ENCODE data around the gene SNORC. TPM values are rescaled to one million over a fixed set of nuclear protein-coding genes. Genes with fewer than 3 reads are reported as not detected.

The SNORC gene
- total and polyA plus RNA-seq, 12 donors: 0.70 to 1.7 (median 0.94) TPM

GRCh38 chr2:232884549-232885263 is 14.6 kb downstream of the SNORC start:
- no peak for TF ChIP-seq CTCF (IDR thresholded peaks at IDR 0.05)
- intact Hi-C loops (cut with DNase I): no loop called here
- 79 to 87% methylated on average over 27 of the region's 27 CpGs for WGBS, 2 donors
- no peak overlapping the region for H3K27ac ChIP-seq
- DNase-seq (no peak), ATAC-seq (no peak)
- H3K4me3 ChIP-seq: no peak overlapping the region
- no peaks in the 10 kb centered on the region for H3K9me3 ChIP-seq
- no peaks in the 10 kb centered on the region for H3K4me1 ChIP-seq
- H3K27me3 ChIP-seq: peaks cover 0 to 32% (median 11%) of the 10 kb centered on the region in 7 donors
- no peaks in the 10 kb centered on the region for H3K36me3 ChIP-seq

GRCh38 chr2:232885264-232885961 is 15.3 kb downstream of the SNORC start:
- no peaks in the 10 kb centered on the region for H3K9me3 ChIP-seq
- no peak for ATAC-seq
- 82 to 86% methylated on average over 25 of the region's 25 CpGs for WGBS, 2 donors
- peaks cover 0 to 33% (median 11%) of the 10 kb centered on the region in 7 donors for H3K27me3 ChIP-seq
- intact Hi-C loops (cut with DNase I): no loop called here
- H3K4me1 ChIP-seq: no peaks in the 10 kb centered on the region
- TF ChIP-seq CTCF (IDR thresholded peaks at IDR 0.05): no peak
- H3K36me3 ChIP-seq: no peaks in the 10 kb centered on the region
- no peak overlapping the region for H3K27ac ChIP-seq
- H3K4me3 ChIP-seq: no peak overlapping the region
- DNase-seq: peak in 1 of 2 donors; percentile 3

GRCh38 chr2:232886176-232886575 is 16.1 kb downstream of the SNORC start:
- TF ChIP-seq CTCF (IDR thresholded peaks at IDR 0.05): no peak
- 92% methylated on average over 11 of the region's 11 CpGs for WGBS, 2 donors
- Histone ChIP-seq H3K4me1 (peaks cover 0 to 7% (median 4%) of the 10 kb centered on the region in 9 donors), H3K4me3 (no peak overlapping the region), H3K27me3 (peaks cover 0 to 41% (median 12%) of the 10 kb centered on the region in 7 donors), H3K9me3 (no peaks in the 10 kb centered on the region), H3K27ac (no peak overlapping the region), H3K36me3 (no peaks in the 10 kb centered on the region)
- intact Hi-C loops (cut with DNase I): no loop called here
- ATAC-seq: no peak
- DNase-seq: no peak

- H3K27ac ChIP-seq: no peak overlapping the region
- TF ChIP-seq CTCF (IDR thresholded peaks at IDR 0.05): no peak
- no peak overlapping the region for H3K4me3 ChIP-seq
- ATAC-seq: no peak
- intact Hi-C loops (cut with DNase I): no loop called here
- peaks cover 0 to 45% (median 12%) of the 10 kb centered on the region in 7 donors for H3K27me3 ChIP-seq
- no peak for DNase-seq
- H3K9me3 ChIP-seq: no peaks in the 10 kb centered on the region
- H3K4me1 ChIP-seq: peaks cover 0 to 10% (median 6%) of the 10 kb centered on the region in 9 donors
- H3K36me3 ChIP-seq: no peaks in the 10 kb centered on the region
- 86 to 89% methylated on average over 7 of the region's 7 CpGs for WGBS, 2 donors
Observed at GRCh38 chr2:232886632-232887031, 16.6 kb downstream of the SNORC start.

Measured in heart right ventricle (tissue), 16 donors.